Hepatocyte (in vitro differentiated cells): ENCODE measurements around the gene LMOD2. TPM values are rescaled to one million over a fixed set of nuclear protein-coding genes. Genes with fewer than 3 reads are reported as not detected.
A peak's percentile ranks its signal among the peaks of the same experiment; 100 is the strongest.

ENCODE experiments used
- DNase-seq: peaks from one replicate; pipeline ENCODE4 v3.0.0-alpha.2; 2016; ENCODE audit warnings: low spot score
- H2AFZ ChIP-seq: fragments of 200-600 bp; sonication (generic); 2 replicates; pipeline ENCODE4 v1.6.0; 2016; ENCODE audit warnings: antibody characterized with exemption, mild to moderate bottlenecking
- H3K27ac ChIP-seq: fragments of 200-600 bp; sonication (generic); 2 replicates; pipeline ENCODE4 v1.5.1; 2016; ENCODE audit warnings: mild to moderate bottlenecking
- H3K27me3 ChIP-seq: fragments of 200-600 bp; sonication (generic); 2 replicates; pipeline ENCODE4 v1.6.1; 2016
- H3K36me3 ChIP-seq: fragments of 200-600 bp; sonication (generic); replicated peaks from 2 replicates; pipeline ENCODE4 v1.5.1; 2016; ENCODE audit warnings: low read depth; ENCODE audit not compliant: insufficient read depth
- H3K4me1 ChIP-seq: fragments of 200-600 bp; sonication (generic); 2 replicates; pipeline ENCODE4 v1.5.1; 2016; ENCODE audit warnings: mild to moderate bottlenecking, moderate library complexity; ENCODE audit not compliant: insufficient read depth
- H3K4me2 ChIP-seq: fragments of 200-600 bp; sonication (generic); 2 replicates; pipeline ENCODE4 v1.6.0; 2016
- H3K4me3 ChIP-seq: fragments of 200-600 bp; sonication (generic); 2 replicates; pipeline ENCODE4 v1.5.1; 2016; ENCODE audit warnings: mild to moderate bottlenecking
- H3K79me2 ChIP-seq: fragments of 200-600 bp; sonication (generic); 2 replicates; pipeline ENCODE4 v1.6.0; 2017; ENCODE audit warnings: mild to moderate bottlenecking
- H3K9me2 ChIP-seq: fragments of 200-600 bp; sonication (generic); replicated peaks from 2 replicates; pipeline ENCODE4 v1.6.0; 2017; ENCODE audit warnings: mild to moderate bottlenecking; ENCODE audit not compliant: insufficient read depth
- H3K9me3 ChIP-seq: fragments of 200-600 bp; sonication (generic); 2 replicates; pipeline ENCODE4 v1.5.1; 2016; ENCODE audit warnings: low read depth, mild to moderate bottlenecking
- H4K20me1 ChIP-seq: fragments of 200-600 bp; sonication (generic); 2 replicates; pipeline ENCODE4 v1.6.0; 2016; ENCODE audit warnings: mild to moderate bottlenecking; ENCODE audit not compliant: insufficient read depth, poor library complexity, severe bottlenecking
- CTCF ChIP-seq: fragments of 200-600 bp; sonication (generic); IDR thresholded peaks from 2 replicates; pipeline ENCODE4 v1.5.1; 2016; ENCODE audit warnings: antibody characterized with exemption, mild to moderate bottlenecking; ENCODE audit not compliant: poor library complexity
- EZH2 ChIP-seq: fragments of 200-600 bp; sonication (generic); IDR thresholded peaks from 2 replicates; pipeline ENCODE4 v1.6.1; 2016; ENCODE audit warnings: antibody characterized with exemption, mild to moderate bottlenecking, borderline replicate concordance
- EZH2phosphoT487 ChIP-seq: fragments of 200-600 bp; sonication (generic); IDR thresholded peaks from one replicate; pipeline ENCODE4 v1.6.1; 2018; ENCODE audit warnings: antibody characterized with exemption, mild to moderate bottlenecking, low read depth, moderate library complexity; ENCODE audit not compliant: unreplicated experiment, severe bottlenecking
- WGBS: methylation state at CpG from one replicate; pipeline ENCODE4 v1.1.6; 2016; ENCODE audit warnings: low lambda C conversion rate; ENCODE audit errors: missing lambda C conversion rate; 5-methylcytosine and 5-hydroxymethylcytosine counted together
- polyA plus RNA-seq: library from polyadenylated mRNA; unstranded; fragments of >200 nt; fragmentation: Nextera tagmentation; extraction: Ambion mirVana; gene quantifications from 2 replicates; pipeline ENCODE4 v1.2.1, GENCODE V29; 2016
- total RNA-seq: library from RNA; depleted of rRNA; stranded (reverse); fragments of >200 nt; gene quantifications from 2 replicates; pipeline ENCODE4 v1.2.3, GENCODE V29; 2014

LMOD2 gene
- total and polyA plus RNA-seq, 2 experiments from 2014 or later, result not detected

- Histone ChIP-seq H3K27ac (peak overlapping the region; percentile 12), H3K36me3 (no peaks in the 10 kb centered on the region), H3K9me3 (no peaks in the 10 kb centered on the region), H3K4me2 (no peak overlapping the region), H3K79me2 (no peaks in the 10 kb centered on the region), H4K20me1 (no peaks in the 10 kb centered on the region), H2AFZ (no peak overlapping the region), H3K9me2 (no peaks in the 10 kb centered on the region), H3K27me3 (no peaks in the 10 kb centered on the region), H3K4me1 (no peaks in the 10 kb centered on the region), H3K4me3 (no peak overlapping the region)
- peak; percentile 55 for DNase-seq
- WGBS, result 71% methylated on average over 6 of the region's 6 CpGs
- TF ChIP-seq CTCF, result no peak
- TF ChIP-seq EZH2phosphoT487, result no peak
- TF ChIP-seq EZH2, result no peak
These were observed 32.8 kb upstream of the LMOD2 start for GRCh38 chr7:123622660-123623386.

- no peaks in the 10 kb centered on the region for H3K4me1 ChIP-seq
- H3K36me3 ChIP-seq, result no peaks in the 10 kb centered on the region
- H4K20me1 ChIP-seq, result no peaks in the 10 kb centered on the region
- TF ChIP-seq EZH2phosphoT487 (no peak), CTCF (peak; percentile 29), EZH2 (no peak)
- H3K4me3 ChIP-seq, result no peak overlapping the region
- H3K9me3 ChIP-seq, result no peaks in the 10 kb centered on the region
- H3K79me2 ChIP-seq, result no peaks in the 10 kb centered on the region
- H3K9me2 ChIP-seq, result no peaks in the 10 kb centered on the region
- no peaks in the 10 kb centered on the region for H3K27me3 ChIP-seq
- H2AFZ ChIP-seq, result no peak overlapping the region
- H3K27ac ChIP-seq, result no peak overlapping the region
- peak; percentile 37 for DNase-seq
- WGBS, result 72% methylated on average over 12 of the region's 12 CpGs
- H3K4me2 ChIP-seq, result no peak overlapping the region
These were observed 31.0 kb upstream of the LMOD2 start for GRCh38 chr7:123624527-123625183.

- H3K4me1 ChIP-seq, result no peaks in the 10 kb centered on the region
- no peaks in the 10 kb centered on the region for H4K20me1 ChIP-seq
- WGBS, result 76% methylated on average over 2 of the region's 2 CpGs
- H3K4me2 ChIP-seq, result no peak overlapping the region
- H3K36me3 ChIP-seq, result no peaks in the 10 kb centered on the region
- no peaks in the 10 kb centered on the region for H3K79me2 ChIP-seq
- H3K9me3 ChIP-seq, result no peaks in the 10 kb centered on the region
- H3K9me2 ChIP-seq, result no peaks in the 10 kb centered on the region
- no peak overlapping the region for H3K27ac ChIP-seq
- H3K4me3 ChIP-seq, result no peak overlapping the region
- no peaks in the 10 kb centered on the region for H3K27me3 ChIP-seq
- no peak overlapping the region for H2AFZ ChIP-seq
- TF ChIP-seq EZH2 (no peak), CTCF (no peak), EZH2phosphoT487 (no peak)
- DNase-seq, result no peak
These were observed 30.4 kb upstream of the LMOD2 start for GRCh38 chr7:123625254-123625653.
